Glutamatergic neuron (in vitro differentiated cells): ENCODE results near the gene RETREG3. TPM values are rescaled to one million over a fixed set of nuclear protein-coding genes. Genes with fewer than 3 reads are reported as not detected.

Experiments
- DNase-seq: peaks from one replicate; pipeline ENCODE4 v3.0.0; 2022
- H3K27ac Mint-ChIP-seq: one replicate; pipeline ENCODE4 v1.8.0; 2020; ENCODE audit warnings: mild to moderate bottlenecking, mixed read lengths, inconsistent platforms; ENCODE audit not compliant: unreplicated experiment
- H3K27me3 Mint-ChIP-seq: one replicate; pipeline ENCODE4 v1.8.0; 2020; ENCODE audit warnings: mild to moderate bottlenecking, moderate library complexity, mixed read lengths, inconsistent platforms; ENCODE audit not compliant: unreplicated experiment
- H3K36me3 Mint-ChIP-seq: one replicate; pipeline ENCODE4 v1.8.0; 2020; ENCODE audit warnings: mild to moderate bottlenecking, mixed read lengths, inconsistent platforms; ENCODE audit not compliant: unreplicated experiment
- H3K4me1 Mint-ChIP-seq: one replicate; pipeline ENCODE4 v1.8.0; 2020; ENCODE audit warnings: mild to moderate bottlenecking, low read depth, mixed read lengths, inconsistent platforms; ENCODE audit not compliant: unreplicated experiment
- H3K4me3 Mint-ChIP-seq: one replicate; pipeline ENCODE4 v1.8.0; 2020; ENCODE audit warnings: mild to moderate bottlenecking, mixed read lengths, inconsistent platforms; ENCODE audit not compliant: unreplicated experiment
- H3K9me3 Mint-ChIP-seq: one replicate; pipeline ENCODE4 v1.8.0; 2020; ENCODE audit warnings: mild to moderate bottlenecking, moderate library complexity, mixed read lengths, inconsistent platforms; ENCODE audit not compliant: unreplicated experiment
- total RNA-seq: library from RNA; stranded (reverse); fragmentation: NEBNext Ultra II Directional; extraction: Animal tissue kit (Norgen Biotek cat#: 25700); gene quantifications from one replicate; pipeline ENCODE4 v1.2.1, GENCODE V29; 2021; ENCODE audit not compliant: unreplicated experiment
- TF ChIP-seq, protein P1 (sequence below): fragments of 200-600 bp; sonication (generic); IDR thresholded peaks from one replicate; pipeline ENCODE4 v1.5.0; 2021; ENCODE audit not compliant: partially characterized antibody, unreplicated experiment

RETREG3 gene
- total RNA-seq, 1 donor from 2014 or later: 88.2 TPM

DNA sequence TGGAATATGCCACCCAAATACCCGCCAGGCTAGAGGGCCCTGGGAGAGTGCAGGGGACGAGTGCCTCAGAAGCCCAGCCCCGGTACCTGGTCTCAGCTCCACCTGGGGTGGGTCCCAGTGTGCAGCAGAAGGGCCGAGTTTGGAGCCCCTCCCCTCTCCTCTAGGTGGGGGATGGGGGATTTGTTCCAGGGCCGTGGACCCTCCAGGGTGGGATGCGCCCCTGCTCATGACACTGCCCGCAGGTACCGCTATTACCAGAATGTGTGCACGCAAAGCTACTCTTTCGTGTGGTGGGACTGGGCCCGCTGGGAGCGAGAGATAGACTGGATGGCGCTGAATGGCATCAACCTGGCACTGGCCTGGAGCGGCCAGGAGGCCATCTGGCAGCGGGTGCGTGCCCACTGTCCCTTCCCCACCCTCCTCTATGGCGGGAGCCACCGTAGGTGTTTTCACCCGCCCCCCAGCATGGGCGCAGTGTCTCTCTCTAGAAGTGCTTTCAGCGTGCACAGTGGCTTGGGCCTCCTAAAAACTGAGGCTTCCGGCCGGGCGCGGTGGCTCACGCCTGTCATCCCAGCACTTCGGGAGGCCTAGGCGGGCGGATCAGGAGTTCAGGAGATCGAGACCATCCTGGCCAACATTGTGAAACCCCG is 71.9 kb downstream of the RETREG3 start:
- H3K27ac Mint-ChIP-seq: peak overlapping the region; percentile 100
- no peak for DNase-seq
- peaks cover 11% of the 10 kb centered on the region for H3K9me3 Mint-ChIP-seq
- TF ChIP-seq, protein P1, sequence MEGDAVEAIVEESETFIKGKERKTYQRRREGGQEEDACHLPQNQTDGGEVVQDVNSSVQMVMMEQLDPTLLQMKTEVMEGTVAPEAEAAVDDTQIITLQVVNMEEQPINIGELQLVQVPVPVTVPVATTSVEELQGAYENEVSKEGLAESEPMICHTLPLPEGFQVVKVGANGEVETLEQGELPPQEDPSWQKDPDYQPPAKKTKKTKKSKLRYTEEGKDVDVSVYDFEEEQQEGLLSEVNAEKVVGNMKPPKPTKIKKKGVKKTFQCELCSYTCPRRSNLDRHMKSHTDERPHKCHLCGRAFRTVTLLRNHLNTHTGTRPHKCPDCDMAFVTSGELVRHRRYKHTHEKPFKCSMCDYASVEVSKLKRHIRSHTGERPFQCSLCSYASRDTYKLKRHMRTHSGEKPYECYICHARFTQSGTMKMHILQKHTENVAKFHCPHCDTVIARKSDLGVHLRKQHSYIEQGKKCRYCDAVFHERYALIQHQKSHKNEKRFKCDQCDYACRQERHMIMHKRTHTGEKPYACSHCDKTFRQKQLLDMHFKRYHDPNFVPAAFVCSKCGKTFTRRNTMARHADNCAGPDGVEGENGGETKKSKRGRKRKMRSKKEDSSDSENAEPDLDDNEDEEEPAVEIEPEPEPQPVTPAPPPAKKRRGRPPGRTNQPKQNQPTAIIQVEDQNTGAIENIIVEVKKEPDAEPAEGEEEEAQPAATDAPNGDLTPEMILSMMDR: no peak
- peak overlapping the region; percentile 94 for H3K4me3 Mint-ChIP-seq
- peaks cover 22% of the 10 kb centered on the region for H3K4me1 Mint-ChIP-seq
- no peaks in the 10 kb centered on the region for H3K36me3 Mint-ChIP-seq
- peaks cover 11% of the 10 kb centered on the region for H3K27me3 Mint-ChIP-seq

DNA sequence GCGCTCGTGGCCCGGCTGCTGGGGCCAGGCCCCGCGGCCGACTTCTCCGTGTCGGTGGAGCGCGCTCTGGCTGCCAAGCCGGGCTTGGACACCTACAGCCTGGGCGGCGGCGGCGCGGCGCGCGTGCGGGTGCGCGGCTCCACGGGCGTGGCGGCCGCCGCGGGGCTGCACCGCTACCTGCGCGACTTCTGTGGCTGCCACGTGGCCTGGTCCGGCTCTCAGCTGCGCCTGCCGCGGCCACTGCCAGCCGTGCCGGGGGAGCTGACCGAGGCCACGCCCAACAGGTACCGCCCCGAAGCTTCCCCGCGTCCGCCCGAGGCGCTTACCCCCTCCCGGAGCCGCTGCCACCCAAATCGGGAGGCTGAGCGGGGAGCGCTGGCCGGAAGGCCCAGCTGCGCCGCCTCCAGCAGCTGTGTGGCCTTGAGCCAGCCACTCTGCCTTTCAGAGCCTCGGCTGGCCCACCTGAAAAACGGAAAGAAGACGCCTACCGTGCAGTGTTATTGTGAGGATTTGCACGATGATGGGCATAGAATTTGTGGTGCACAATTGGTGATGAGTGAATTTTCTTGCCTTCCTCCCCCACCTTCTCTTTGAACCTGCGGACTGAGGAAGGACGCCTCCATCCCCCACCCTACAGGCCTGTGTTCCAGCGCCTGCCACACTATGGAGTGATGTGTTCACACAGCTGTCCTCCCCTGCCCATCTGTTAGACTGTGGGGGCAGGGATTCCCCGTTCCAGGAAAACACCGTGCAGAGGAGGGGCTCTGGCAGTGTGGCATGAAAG is 72.6 kb downstream of the RETREG3 start:
- H3K27ac Mint-ChIP-seq: peak overlapping the region; percentile 100

DNA sequence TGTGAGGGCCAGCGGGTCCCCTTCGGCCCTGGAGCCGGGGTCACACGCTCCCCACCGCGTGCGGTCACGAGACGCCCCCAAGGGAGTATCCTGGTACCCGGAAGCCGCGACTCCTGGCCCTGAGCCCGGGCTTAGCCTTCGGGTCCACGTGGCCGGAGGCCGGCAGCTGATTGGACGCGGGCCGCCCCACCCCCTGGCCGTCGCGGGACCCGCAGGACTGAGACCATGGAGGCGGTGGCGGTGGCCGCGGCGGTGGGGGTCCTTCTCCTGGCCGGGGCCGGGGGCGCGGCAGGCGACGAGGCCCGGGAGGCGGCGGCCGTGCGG is 73.2 kb downstream of the RETREG3 start, which contains the start of gene NAGLU:
Gene NAGLU (plus strand): TSS at position 194 of the 324 bp plus-strand sequence. CDS start 32 bp downstream, at position 226.
- Mint-ChIP-seq H3K27me3 (peaks cover 11% of the 10 kb centered on the region), H3K4me1 (peaks cover 24% of the 10 kb centered on the region), H3K36me3 (no peaks in the 10 kb centered on the region), H3K27ac (peak within 1 kb of the TSS; percentile 100), H3K4me3 (peak within 1 kb of the TSS; percentile 94), H3K9me3 (peaks cover 14% of the 10 kb centered on the region)
- TF ChIP-seq, protein P1: no peak
- DNase-seq: peak; percentile 96

More for the DNA sequence above, 72.6 kb downstream of the RETREG3 start:
- Mint-ChIP-seq H3K9me3 (peaks cover 14% of the 10 kb centered on the region), H3K4me3 (peak overlapping the region; percentile 94), H3K4me1 (peaks cover 24% of the 10 kb centered on the region), H3K27me3 (peaks cover 11% of the 10 kb centered on the region), H3K36me3 (no peaks in the 10 kb centered on the region)
- DNase-seq: peak; percentile 90
- TF ChIP-seq, protein P1: no peak

DNA sequence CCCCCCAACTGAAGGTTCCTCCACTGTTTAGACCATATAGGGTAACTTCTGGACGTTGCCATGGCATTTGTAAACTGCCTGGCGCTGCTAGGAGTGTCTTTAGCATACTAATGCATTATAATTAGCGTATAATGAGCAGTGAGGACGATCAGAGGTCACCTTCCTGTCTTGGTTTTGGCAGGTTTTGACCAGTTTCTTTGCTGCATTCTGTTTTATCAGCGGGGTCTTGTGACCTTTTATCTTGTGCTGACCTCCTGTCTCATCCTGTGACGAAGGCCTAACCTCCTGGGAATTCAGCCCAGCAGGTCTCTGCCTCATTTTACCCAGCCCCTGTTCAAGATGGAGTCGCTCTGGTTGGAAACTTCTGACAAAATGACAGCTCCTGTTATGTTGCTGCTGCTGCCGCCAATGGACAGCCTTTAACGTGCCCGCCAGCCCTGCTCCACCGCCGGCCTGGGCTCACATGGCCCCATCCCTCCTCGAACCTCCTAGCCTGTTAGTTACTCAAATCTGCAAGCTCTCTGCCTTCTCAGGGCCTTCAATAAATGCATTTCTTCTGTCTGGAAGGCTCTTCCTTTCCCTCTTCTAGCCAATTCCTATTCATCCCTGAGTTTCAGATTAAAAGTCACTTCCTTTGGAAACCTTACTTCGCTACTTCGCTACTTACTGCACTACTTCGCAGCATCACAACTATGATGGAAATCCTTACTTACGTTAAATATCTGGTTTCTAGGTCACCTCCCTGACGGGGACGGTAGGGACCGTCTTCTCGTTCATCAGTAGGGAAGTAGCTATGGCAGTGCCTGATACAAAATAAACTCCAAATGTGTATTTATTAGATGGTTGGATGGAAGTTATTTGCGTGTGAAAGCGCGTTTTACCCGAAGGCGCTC is 73.8 kb downstream of the RETREG3 start:
- Mint-ChIP-seq H3K27me3 (peaks cover 11% of the 10 kb centered on the region), H3K36me3 (no peaks in the 10 kb centered on the region), H3K4me1 (peaks cover 24% of the 10 kb centered on the region), H3K27ac (peak overlapping the region; percentile 90), H3K4me3 (peak overlapping the region; percentile 87), H3K9me3 (peaks cover 14% of the 10 kb centered on the region)
- TF ChIP-seq, protein P1: no peak
- DNase-seq: no peak
